Loucy (cell line): ENCODE data around the gene PHACTR1.

Experiments
- CTCF ChIP-seq: fragments of 200-600 bp; sonication (generic); conservative IDR thresholded peaks from 2 replicates; pipeline ENCODE4 v1.5.1; 2014; ENCODE audit warnings: mild to moderate bottlenecking, antibody characterized with exemption, low read length
- EZH2phosphoT487 ChIP-seq: fragments of 200-600 bp; IDR thresholded peaks from 2 replicates; pipeline ENCODE4 v1.6.1; 2018; ENCODE audit warnings: antibody characterized with exemption, mild to moderate bottlenecking, moderate library complexity, borderline replicate concordance

GRCh38 chr6:12791371-12791770 is 74.8 kb downstream of the PHACTR1 start:
- TF ChIP-seq CTCF: no peak
- TF ChIP-seq EZH2phosphoT487: no peak
